ENCODE data around the gene RABL2A. TPM values are rescaled to one million over a fixed set of nuclear protein-coding genes. Genes with fewer than 3 reads are reported as not detected.
"Not testable (repeated sequence)": the region's sequence is repeated elsewhere in the genome, so short reads cannot be mapped to it uniquely, and the experiment has no call there.

RABL2A gene
- total and polyA plus RNA-seq, 5 experiments from 2014 or later: 11.0 to 53.4 (median 15.8) TPM

DNA sequence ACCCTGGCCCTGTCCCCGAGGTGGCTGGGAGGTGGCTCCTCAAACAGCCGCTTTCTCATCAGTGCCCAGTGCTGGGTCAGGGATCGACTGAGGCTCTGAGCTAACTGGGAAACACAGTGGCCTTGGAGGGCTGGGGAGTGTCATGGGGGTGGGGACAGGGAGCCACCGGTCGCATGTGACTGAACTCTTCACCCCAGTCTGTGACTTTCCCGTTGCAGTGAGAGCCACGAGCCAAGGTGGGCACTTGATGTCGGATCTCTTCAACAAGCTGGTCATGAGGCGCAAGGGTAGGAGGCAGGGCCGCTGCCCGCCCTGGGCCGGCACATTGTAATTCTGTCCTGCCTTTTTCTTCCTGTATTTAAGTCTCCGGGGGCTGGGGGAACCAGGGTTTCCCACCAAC lies 28.9 kb upstream of the RABL2A start:
- peak in 1 of 10 donors; percentile 61 for DNase-seq
- ATAC-seq, H3K4me3 Mint-ChIP-seq, H3K27ac Mint-ChIP-seq, H3K9me3 Mint-ChIP-seq, POLR2A ChIA-PET, H3K27me3 Mint-ChIP-seq, H3K36me3 Mint-ChIP-seq, H3K4me1 Mint-ChIP-seq: not testable (repeated sequence)

DNA sequence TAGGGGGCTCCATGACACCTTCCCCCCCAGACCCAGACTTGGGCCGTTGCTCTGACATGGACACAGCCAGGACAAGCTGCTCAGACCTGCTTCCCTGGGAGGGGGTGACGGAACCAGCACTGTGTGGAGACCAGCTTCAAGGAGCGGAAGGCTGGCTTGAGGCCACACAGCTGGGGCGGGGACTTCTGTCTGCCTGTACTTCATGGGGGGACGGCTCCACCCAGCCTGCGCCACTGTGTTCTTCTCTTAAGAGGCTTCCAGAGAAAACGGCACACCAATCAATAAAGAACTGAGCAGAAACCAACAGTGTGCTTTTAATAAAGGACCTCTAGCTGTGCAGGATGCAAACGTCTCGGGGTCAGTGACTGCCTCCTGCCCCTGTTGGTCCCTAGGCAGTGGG lies 28.3 kb upstream of the RABL2A start:
- H3K4me3 Mint-ChIP-seq, H3K27ac Mint-ChIP-seq, H3K9me3 Mint-ChIP-seq, H3K4me1 Mint-ChIP-seq, H3K36me3 Mint-ChIP-seq, ATAC-seq, H3K27me3 Mint-ChIP-seq, POLR2A ChIA-PET, DNase-seq: not testable (repeated sequence)

DNA sequence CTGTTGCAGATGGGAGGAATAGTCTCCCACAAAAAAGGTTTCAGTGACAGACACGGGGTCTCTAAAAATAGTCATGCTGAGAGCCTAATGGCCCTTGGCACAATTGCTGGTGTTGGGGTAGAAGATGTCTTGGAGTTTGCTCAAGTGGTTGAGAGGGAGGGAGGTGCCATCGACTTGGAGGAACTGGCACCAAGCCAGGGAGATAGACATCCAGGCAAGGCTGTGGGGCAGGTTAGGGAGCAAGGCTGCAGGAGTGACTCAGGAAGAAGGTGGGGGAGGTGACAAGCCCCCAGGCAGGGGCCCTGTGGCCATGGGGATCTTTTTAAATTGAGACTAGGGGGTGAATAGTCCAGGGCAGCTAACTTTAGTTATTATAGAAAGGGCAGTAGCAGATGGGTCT lies 27.9 kb upstream of the RABL2A start:
- DNase-seq, H3K27me3 Mint-ChIP-seq, H3K36me3 Mint-ChIP-seq, POLR2A ChIA-PET, ATAC-seq, H3K27ac Mint-ChIP-seq, H3K4me3 Mint-ChIP-seq, H3K4me1 Mint-ChIP-seq, H3K9me3 Mint-ChIP-seq: not testable (repeated sequence)

DNA sequence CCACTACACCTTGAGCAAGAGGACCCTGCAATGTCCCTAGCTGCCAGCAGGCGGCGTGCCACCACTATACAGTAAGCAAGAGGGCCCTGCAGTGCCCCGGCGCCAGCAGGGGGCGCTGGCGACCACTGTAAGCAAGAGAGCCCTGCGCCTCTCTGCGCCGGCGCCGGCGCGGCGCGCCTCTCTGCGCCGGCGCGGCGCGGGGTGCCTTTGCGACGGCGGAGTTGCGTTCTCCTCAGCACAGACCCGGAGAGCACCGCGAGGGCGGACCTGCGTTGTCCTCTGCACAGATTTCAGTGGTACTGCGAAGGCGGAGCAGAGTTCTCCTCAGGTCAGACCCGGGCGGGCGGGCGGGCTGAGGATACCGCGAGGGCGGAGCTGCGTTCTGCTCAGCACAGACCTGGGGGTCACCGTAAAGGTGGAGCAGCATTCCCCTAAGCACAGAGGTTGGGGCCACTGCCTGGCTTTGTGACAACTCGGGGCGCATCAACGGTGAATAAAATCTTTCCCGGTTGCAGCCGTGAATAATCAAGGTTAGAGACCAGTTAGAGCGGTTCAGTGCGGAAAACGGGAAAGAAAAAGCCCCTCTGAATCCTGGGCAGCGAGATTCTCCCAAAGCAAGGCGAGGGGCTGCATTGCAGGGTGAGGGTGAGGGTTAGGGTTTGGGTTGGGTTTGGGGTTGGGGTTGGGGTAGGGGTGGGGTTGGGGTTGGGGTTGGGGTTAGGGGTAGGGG lies 24.9 kb upstream of the RABL2A start:
- POLR2A ChIA-PET: not testable (repeated sequence)
- peak overlapping the region in 3 of 10 donors; percentile 45 to 64 (median 45) for H3K4me3 Mint-ChIP-seq

DNA sequence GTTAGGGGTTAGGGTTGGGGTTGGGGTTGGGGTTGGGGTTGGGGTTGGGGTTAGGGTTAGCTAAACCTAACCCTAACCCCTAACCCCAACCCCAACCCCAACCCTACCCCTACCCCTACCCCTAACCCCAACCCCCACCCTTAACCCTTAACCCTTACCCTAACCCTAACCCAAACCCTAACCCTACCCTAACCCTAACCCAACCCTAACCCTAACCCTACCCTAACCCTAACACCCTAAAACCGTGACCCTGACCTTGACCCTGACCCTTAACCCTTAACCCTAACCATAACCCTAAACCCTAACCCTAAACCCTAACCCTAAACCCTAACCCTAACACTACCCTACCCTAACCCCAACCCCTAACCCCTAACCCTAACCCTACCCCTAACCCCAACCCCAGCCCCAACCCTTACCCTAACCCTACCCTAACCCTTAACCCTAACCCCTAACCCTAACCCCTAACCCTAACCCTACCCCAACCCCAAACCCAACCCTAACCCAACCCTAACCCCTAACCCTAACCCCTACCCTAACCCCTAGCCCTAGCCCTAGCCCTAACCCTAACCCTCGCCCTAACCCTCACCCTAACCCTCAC lies 24.1 kb upstream of the RABL2A start:
- peak in 1 of 2 donors; percentile 77 for ATAC-seq
- POLR2A ChIA-PET: interaction anchor here (1.4 kb wide), 1 partner anchor 19 kb away, joined by 3 read pairs; no protein-coding TSS in a partner anchor
- peak overlapping the region in 9 of 10 donors; percentile 89 to 96 (median 93) for H3K4me3 Mint-ChIP-seq
- no peaks in the 10 kb centered on the region for H3K27me3 Mint-ChIP-seq
- H3K9me3 Mint-ChIP-seq: peaks cover 0 to 2% (median 0%) of the 10 kb centered on the region in 9 donors
- no peak for DNase-seq
- H3K27ac Mint-ChIP-seq: peak overlapping the region; percentile 91 to 98 (median 96)
- H3K36me3 Mint-ChIP-seq: no peaks in the 10 kb centered on the region
- peaks cover 3 to 11% (median 6%) of the 10 kb centered on the region in 4 donors for H3K4me1 Mint-ChIP-seq

More for the DNA sequence above, 24.9 kb upstream of the RABL2A start:
- DNase-seq: peak in 9 of 10 donors; percentile 24 to 76 (median 42)
- ATAC-seq, H3K27ac Mint-ChIP-seq, H3K9me3 Mint-ChIP-seq, H3K27me3 Mint-ChIP-seq, H3K36me3 Mint-ChIP-seq: not testable (repeated sequence)
- peaks cover 3 to 11% (median 6%) of the 10 kb centered on the region in 4 donors for H3K4me1 Mint-ChIP-seq

DNA sequence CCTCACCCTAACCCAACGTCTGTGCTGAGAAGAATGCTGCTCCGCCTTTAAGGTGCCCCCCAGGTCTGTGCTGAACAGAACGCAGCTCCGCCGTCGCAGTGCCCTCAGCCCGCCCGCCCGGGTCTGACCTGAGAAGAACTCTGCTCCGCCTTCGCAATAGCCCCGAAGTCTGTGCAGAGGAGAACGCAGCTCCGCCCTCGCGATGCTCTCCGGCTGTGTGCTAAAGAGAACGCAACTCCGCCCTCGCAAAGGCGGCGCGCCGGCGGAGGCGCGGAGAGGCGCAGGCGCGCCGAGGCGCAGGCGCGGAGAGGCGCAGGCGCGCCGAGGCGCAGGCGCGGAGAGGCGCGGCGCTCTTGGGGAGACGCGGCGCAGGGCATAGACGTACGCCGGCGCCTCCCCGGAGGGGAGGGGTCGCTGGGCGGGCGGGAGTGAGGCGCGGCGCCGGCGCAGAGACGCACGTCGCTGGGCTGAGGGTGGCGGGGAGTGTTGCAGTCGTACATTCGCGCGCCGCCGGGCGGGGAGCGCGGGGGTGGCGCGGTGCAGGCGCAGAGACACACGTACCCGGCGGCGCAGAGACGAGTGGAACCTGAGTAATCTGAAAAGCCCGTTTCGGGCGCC lies 23.5 kb upstream of the RABL2A start:
- peak overlapping the region; percentile 91 to 98 (median 96) for H3K27ac Mint-ChIP-seq
- not testable (repeated sequence) for H3K9me3 Mint-ChIP-seq, H3K27me3 Mint-ChIP-seq, H3K36me3 Mint-ChIP-seq
- ATAC-seq (peak; percentile 76 to 88), DNase-seq (peak in 9 of 10 donors; percentile 83 to 94 (median 88))
- POLR2A ChIA-PET: interaction anchor here (1.4 kb wide), 1 partner anchor 20 kb away, joined by 3 read pairs; no protein-coding TSS in a partner anchor
- H3K4me3 Mint-ChIP-seq: peak overlapping the region; percentile 86 to 96 (median 92)
- peaks cover 3 to 11% (median 6%) of the 10 kb centered on the region in 4 donors for H3K4me1 Mint-ChIP-seq

DNA sequence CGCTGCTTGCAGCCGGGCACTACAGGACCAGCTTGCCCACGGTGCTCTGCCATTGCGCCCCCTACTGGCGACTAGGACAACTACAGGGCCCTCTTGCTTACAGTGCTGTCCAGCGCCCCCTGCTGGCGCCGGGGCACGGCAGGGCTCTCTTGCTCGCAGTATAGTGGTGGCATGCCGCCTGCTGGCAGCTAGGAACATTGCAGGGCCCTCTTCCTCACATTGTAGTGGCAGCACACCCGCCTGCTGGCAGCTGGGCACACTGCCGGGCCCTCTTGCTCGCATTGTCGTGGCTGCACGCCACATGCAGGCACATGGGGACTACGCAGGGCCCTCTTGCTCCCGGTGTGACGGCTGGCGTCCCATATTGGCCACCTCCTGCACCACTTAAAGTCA lies 23.0 kb upstream of the RABL2A start:
- H3K9me3 Mint-ChIP-seq, H3K27me3 Mint-ChIP-seq, H3K36me3 Mint-ChIP-seq: not testable (repeated sequence)
- H3K4me3 Mint-ChIP-seq: peak overlapping the region; percentile 86 to 94 (median 90)
- DNase-seq (peak; percentile 82 to 98 (median 94)), ATAC-seq (peak; percentile 29 to 47)
- peaks cover 3 to 11% (median 6%) of the 10 kb centered on the region in 4 donors for H3K4me1 Mint-ChIP-seq
- POLR2A ChIA-PET: interaction anchor here (1.4 kb wide), 1 partner anchor 20 kb away, joined by 3 read pairs; no protein-coding TSS in a partner anchor
- peak overlapping the region; percentile 91 to 98 (median 95) for H3K27ac Mint-ChIP-seq

DNA sequence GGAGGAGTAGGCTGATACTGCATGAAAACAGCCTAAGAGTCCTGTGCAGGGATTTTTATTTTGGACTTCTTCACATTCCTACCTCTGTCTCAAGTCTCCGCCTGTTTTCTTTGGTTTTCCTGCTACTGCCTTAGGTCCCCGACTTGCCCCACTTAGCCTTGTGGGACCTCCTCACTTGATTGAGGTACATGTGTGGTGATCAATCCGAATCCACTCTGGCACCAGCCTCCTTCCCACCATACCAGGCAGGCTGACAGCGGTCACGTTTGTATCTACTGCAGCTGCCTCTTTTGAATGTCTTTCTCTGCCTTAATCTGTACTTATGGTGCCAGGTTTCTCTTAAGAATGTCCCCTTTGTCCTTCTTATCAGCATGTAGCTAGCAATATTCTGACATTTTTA lies 22.4 kb upstream of the RABL2A start:
- H3K4me1 Mint-ChIP-seq: peaks cover 3 to 11% (median 6%) of the 10 kb centered on the region in 4 donors
- H3K36me3 Mint-ChIP-seq, H3K9me3 Mint-ChIP-seq, ATAC-seq, DNase-seq, H3K27me3 Mint-ChIP-seq: not testable (repeated sequence)
- POLR2A ChIA-PET: interaction anchor here (1.4 kb wide), 1 partner anchor 21 kb away, joined by 3 read pairs; no protein-coding TSS in a partner anchor
- H3K4me3 Mint-ChIP-seq: peak overlapping the region in 8 of 10 donors; percentile 86 to 94 (median 90)
- peak overlapping the region; percentile 91 to 98 (median 95) for H3K27ac Mint-ChIP-seq

DNA sequence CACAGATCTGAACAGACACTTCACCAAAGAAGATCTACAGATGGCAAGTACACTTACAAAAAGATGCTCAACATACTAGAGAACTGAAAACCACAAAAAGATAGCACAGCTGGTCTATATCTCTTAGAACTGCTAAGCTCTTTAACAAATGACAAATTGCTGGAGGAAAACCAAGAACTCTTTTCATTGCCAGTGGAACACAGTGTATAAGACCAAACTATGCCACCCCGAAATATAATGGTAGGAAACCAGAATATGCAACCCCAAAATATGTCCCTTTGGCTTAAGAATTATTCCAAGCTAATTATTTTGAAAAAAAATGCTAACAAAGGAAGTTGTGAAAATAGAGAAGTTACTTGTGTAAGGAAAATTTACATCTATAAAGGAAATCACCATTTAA lies 21.0 kb upstream of the RABL2A start:
- H3K9me3 Mint-ChIP-seq, H3K27me3 Mint-ChIP-seq, POLR2A ChIA-PET, H3K4me3 Mint-ChIP-seq, H3K27ac Mint-ChIP-seq, DNase-seq, H3K36me3 Mint-ChIP-seq, ATAC-seq: not testable (repeated sequence)
- H3K4me1 Mint-ChIP-seq: peaks cover 3 to 11% (median 6%) of the 10 kb centered on the region in 4 donors

DNA sequence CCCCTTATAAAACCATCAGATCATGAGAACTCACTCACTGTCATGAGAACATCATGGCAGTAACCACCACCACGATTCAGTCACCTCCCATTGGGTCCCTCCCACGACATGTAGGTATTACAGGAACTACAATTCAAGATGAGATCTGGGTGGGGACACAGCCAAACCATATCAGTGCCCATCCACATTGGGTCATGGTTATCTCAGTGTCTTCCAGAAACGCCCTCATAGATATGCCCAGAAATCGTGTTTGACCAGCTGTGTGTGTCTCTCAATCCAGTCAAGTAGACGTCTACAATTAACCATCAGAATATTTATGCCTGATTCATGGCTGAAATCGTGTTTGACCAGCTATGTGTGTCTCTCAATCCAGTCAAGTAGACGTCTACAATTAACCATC lies 17.2 kb upstream of the RABL2A start:
- ATAC-seq, H3K9me3 Mint-ChIP-seq, POLR2A ChIA-PET, H3K27ac Mint-ChIP-seq, H3K4me3 Mint-ChIP-seq, H3K27me3 Mint-ChIP-seq, H3K4me1 Mint-ChIP-seq, DNase-seq, H3K36me3 Mint-ChIP-seq: not testable (repeated sequence)

DNA sequence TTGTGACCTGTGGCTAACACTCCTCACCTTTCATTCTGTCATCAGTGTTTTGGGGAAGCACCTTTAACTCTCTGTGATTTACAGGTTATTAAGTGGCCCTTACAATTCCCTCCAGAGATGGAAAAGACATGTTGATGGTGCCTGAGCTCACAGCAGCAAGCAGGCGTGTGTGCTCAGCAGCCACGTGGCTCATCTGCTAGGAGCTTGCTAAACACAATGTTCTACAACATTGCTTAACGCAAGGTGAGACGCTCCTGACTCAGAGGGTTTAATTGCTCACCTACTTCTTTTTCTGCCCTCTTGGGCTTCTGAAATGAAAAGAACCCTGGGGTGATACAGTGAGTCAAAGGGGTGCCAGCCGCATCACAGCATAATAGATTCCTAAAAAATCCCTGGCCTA lies 6.1 kb upstream of the RABL2A start:
- H3K4me3 Mint-ChIP-seq, ATAC-seq, H3K36me3 Mint-ChIP-seq, H3K27me3 Mint-ChIP-seq, H3K4me1 Mint-ChIP-seq, H3K9me3 Mint-ChIP-seq, POLR2A ChIA-PET, H3K27ac Mint-ChIP-seq, DNase-seq: not testable (repeated sequence)

DNA sequence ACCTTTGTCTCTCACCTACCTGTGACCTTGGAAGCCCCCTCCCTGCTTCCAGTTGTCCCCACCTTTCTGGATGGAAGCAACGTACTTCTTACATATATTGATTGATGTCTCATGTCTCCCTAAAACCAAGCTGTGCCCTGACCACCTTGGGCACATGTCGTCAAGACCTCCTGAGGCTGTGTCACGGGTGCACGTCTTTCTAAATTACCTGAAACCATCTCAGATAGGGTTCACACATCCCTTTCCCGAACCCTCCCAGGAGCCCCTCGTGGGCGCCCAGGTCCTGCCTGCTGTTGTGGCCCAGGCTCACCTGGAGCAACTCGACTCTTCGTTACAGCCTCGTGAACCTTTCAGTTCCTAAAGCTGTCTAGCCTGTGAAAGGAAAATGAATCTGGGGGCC lies 1.2 kb upstream of the RABL2A start:
- Mint-ChIP-seq H3K4me3 (peak overlapping the region in 4 of 10 donors; percentile 11 to 84 (median 17)), H3K4me1 (peaks cover 8 to 16% (median 13%) of the 10 kb centered on the region in 4 donors), H3K36me3 (peaks cover 0 to 15% (median 0%) of the 10 kb centered on the region in 3 donors), H3K27ac (peak overlapping the region in 3 of 10 donors; percentile 21 to 90 (median 66))
- ATAC-seq, DNase-seq, H3K27me3 Mint-ChIP-seq, POLR2A ChIA-PET, H3K9me3 Mint-ChIP-seq: not testable (repeated sequence)

DNA sequence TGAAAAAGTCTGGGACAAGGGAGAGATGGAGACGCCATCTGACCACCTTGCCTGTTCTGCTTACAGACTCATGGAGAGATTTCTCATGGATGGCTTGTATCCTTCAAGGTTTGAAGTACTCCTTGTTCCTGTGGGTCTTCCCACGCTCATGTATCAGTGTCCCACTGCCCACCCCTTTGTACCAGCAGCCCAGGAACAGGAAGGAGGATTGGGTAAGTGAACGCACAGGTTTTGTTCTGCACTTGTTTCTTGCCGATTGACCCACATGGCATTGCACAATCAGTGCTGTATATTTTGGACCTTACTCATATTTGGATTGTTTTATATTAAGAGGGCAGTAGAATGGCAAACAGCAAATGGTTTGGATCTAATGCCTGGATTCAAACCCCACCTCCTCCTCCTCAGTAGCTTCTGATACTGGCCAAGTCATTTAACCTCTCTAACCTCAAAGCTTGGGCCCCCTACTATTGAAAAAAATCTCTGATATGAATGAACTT lies 5.8 kb downstream of the RABL2A start:
- DNase-seq, H3K4me1 Mint-ChIP-seq, ATAC-seq, H3K27me3 Mint-ChIP-seq, POLR2A ChIA-PET, H3K4me3 Mint-ChIP-seq, H3K9me3 Mint-ChIP-seq, H3K27ac Mint-ChIP-seq: not testable (repeated sequence)
- H3K36me3 Mint-ChIP-seq: peaks cover 0 to 16% (median 2%) of the 10 kb centered on the region in 3 donors
